Duodenal mucosa (tissue), 2 donors: ENCODE measurements around the gene CAPG.
"Not testable (repeated sequence)": the region's sequence is repeated elsewhere in the genome, so short reads cannot be mapped to it uniquely, and the experiment has no call there.

Source experiments
- H3K27ac ChIP-seq: one replicate; pipeline ENCODE4 v1.7.0; 2013; ENCODE audit warnings: low read depth, low read length
- H3K27me3 ChIP-seq, 2 donors: one replicate each; pipeline ENCODE4 v1.7.0; 2013; ENCODE audit warnings: low read length in 2 of 2, control low read depth in 1 of 2; ENCODE audit not compliant: insufficient read depth in 2 of 2, control insufficient read depth in 1 of 2
- H3K36me3 ChIP-seq, 2 donors: one replicate each; pipeline ENCODE4 v1.7.0; 2013; ENCODE audit warnings: low read length in 2 of 2, control low read depth in 1 of 2; ENCODE audit not compliant: insufficient read depth in 2 of 2, control insufficient read depth in 1 of 2
- H3K4me1 ChIP-seq, 2 donors: one replicate each; pipeline ENCODE4 v1.7.0; 2013; ENCODE audit warnings: low read length in 2 of 2, control low read depth in 1 of 2; ENCODE audit not compliant: insufficient read depth in 2 of 2, control insufficient read depth in 1 of 2
- H3K4me3 ChIP-seq, 2 donors: one replicate each; pipeline ENCODE4 v1.7.0; 2013; ENCODE audit warnings: low read length in 2 of 2, low read depth in 1 of 2
- H3K9ac ChIP-seq, 2 donors: one replicate each; pipeline ENCODE4 v1.7.0; 2013; ENCODE audit warnings: low read length in 2 of 2, low read depth in 1 of 2
- H3K9me3 ChIP-seq, 2 donors: one replicate each; pipeline ENCODE4 v1.7.0; 2013; ENCODE audit warnings: low read length in 2 of 2, control low read depth in 1 of 2; ENCODE audit not compliant: control insufficient read depth in 1 of 2

Gene CAPG

GRCh38 chr2:85385746-85386145 lies 24.4 kb downstream of the CAPG start:
- H3K4me1 ChIP-seq, result no peaks in the 10 kb centered on the region
- no peaks in the 10 kb centered on the region for H3K27me3 ChIP-seq
- H3K36me3 ChIP-seq, result peaks cover 21 to 58% of the 10 kb centered on the region in 2 donors
- H3K27ac ChIP-seq, result no peak overlapping the region
- no peak overlapping the region for H3K4me3 ChIP-seq
- no peak overlapping the region for H3K9ac ChIP-seq
- H3K9me3 ChIP-seq, result no peaks in the 10 kb centered on the region

GRCh38 chr2:85383850-85384249 lies 26.3 kb downstream of the CAPG start:
- Histone ChIP-seq H3K4me3 (no peak overlapping the region), H3K27ac (no peak overlapping the region), H3K4me1 (no peaks in the 10 kb centered on the region), H3K27me3 (no peaks in the 10 kb centered on the region), H3K9me3 (peaks cover 0 to 8% of the 10 kb centered on the region in 2 donors), H3K36me3 (peaks cover 15 to 39% of the 10 kb centered on the region in 2 donors), H3K9ac (no peak overlapping the region)

- not testable (repeated sequence) for H3K27ac ChIP-seq, H3K9me3 ChIP-seq, H3K9ac ChIP-seq, H3K4me1 ChIP-seq, H3K27me3 ChIP-seq, H3K4me3 ChIP-seq
- peaks cover 8 to 33% of the 10 kb centered on the region in 2 donors for H3K36me3 ChIP-seq
Observed at GRCh38 chr2:85383151-85383550, 27.0 kb downstream of the CAPG start.

- no peak overlapping the region for H3K9ac ChIP-seq
- H3K36me3 ChIP-seq, result peaks cover 20 to 34% of the 10 kb centered on the region in 2 donors
- no peak overlapping the region for H3K27ac ChIP-seq
- peaks cover 0 to 8% of the 10 kb centered on the region in 2 donors for H3K9me3 ChIP-seq
- H3K4me1 ChIP-seq, result no peaks in the 10 kb centered on the region
- H3K4me3 ChIP-seq, result no peak overlapping the region
- H3K27me3 ChIP-seq, result no peaks in the 10 kb centered on the region
Observed at GRCh38 chr2:85380048-85380447, 30.1 kb downstream of the CAPG start.

- H3K9me3 ChIP-seq, result peaks cover 0 to 8% of the 10 kb centered on the region in 2 donors
- H3K4me3 ChIP-seq, result no peak overlapping the region
- H3K27ac ChIP-seq, result no peak overlapping the region
- H3K9ac ChIP-seq, result no peak overlapping the region
- peaks cover 17 to 20% of the 10 kb centered on the region in 2 donors for H3K36me3 ChIP-seq
- H3K27me3 ChIP-seq, result no peaks in the 10 kb centered on the region
- H3K4me1 ChIP-seq, result no peaks in the 10 kb centered on the region
Observed at GRCh38 chr2:85378257-85378656, 31.9 kb downstream of the CAPG start.

GRCh38 chr2:85377083-85377482 lies 33.1 kb downstream of the CAPG start:
- Histone ChIP-seq H3K27me3 (no peaks in the 10 kb centered on the region), H3K36me3 (peaks cover 17 to 20% of the 10 kb centered on the region in 2 donors), H3K27ac (no peak overlapping the region), H3K9me3 (peaks cover 0 to 8% of the 10 kb centered on the region in 2 donors), H3K4me3 (no peak overlapping the region), H3K4me1 (no peaks in the 10 kb centered on the region), H3K9ac (no peak overlapping the region)

- no peak overlapping the region for H3K4me3 ChIP-seq
- H3K27me3 ChIP-seq, result no peaks in the 10 kb centered on the region
- peaks cover 17 to 20% of the 10 kb centered on the region in 2 donors for H3K36me3 ChIP-seq
- H3K9me3 ChIP-seq, result peaks cover 0 to 8% of the 10 kb centered on the region in 2 donors
- no peaks in the 10 kb centered on the region for H3K4me1 ChIP-seq
- H3K9ac ChIP-seq, result no peak overlapping the region
- no peak overlapping the region for H3K27ac ChIP-seq
Observed at GRCh38 chr2:85376291-85377065, 33.7 kb downstream of the CAPG start.

- H3K27me3 ChIP-seq, result no peaks in the 10 kb centered on the region
- no peaks in the 10 kb centered on the region for H3K9me3 ChIP-seq
- no peaks in the 10 kb centered on the region for H3K4me1 ChIP-seq
- H3K27ac ChIP-seq, result no peak overlapping the region
- no peak overlapping the region for H3K9ac ChIP-seq
- H3K36me3 ChIP-seq, result peaks cover 3 to 24% of the 10 kb centered on the region in 2 donors
- no peak overlapping the region for H3K4me3 ChIP-seq
Observed at GRCh38 chr2:85371045-85371444, 39.1 kb downstream of the CAPG start.

GRCh38 chr2:85369500-85369899 lies 40.7 kb downstream of the CAPG start:
- Histone ChIP-seq H3K4me1 (peaks cover 0 to 5% of the 10 kb centered on the region in 2 donors), H3K27ac (no peak overlapping the region), H3K27me3 (no peaks in the 10 kb centered on the region), H3K9ac (no peak overlapping the region), H3K36me3 (peaks cover 3 to 18% of the 10 kb centered on the region in 2 donors), H3K4me3 (no peak overlapping the region), H3K9me3 (no peaks in the 10 kb centered on the region)

GRCh38 chr2:85368921-85369320 lies 41.2 kb downstream of the CAPG start:
- Histone ChIP-seq H3K27me3 (no peaks in the 10 kb centered on the region), H3K27ac (no peak overlapping the region), H3K9ac (no peak overlapping the region), H3K36me3 (peaks cover 3 to 18% of the 10 kb centered on the region in 2 donors), H3K4me3 (no peak overlapping the region), H3K4me1 (peaks cover 0 to 5% of the 10 kb centered on the region in 2 donors), H3K9me3 (no peaks in the 10 kb centered on the region)
